Skeletal muscle satellite cell (primary cell): ENCODE data around the gene CLTC.

Source experiments
- H3K27me3 ChIP-seq: 2 replicates; pipeline ENCODE4 v1.7.0; 2013; ENCODE audit warnings: low read length; ENCODE audit not compliant: control insufficient read depth, insufficient read depth
- H3K36me3 ChIP-seq: 2 replicates; pipeline ENCODE4 v1.7.0; 2013; ENCODE audit warnings: mild to moderate bottlenecking, control low read depth, low read length; ENCODE audit not compliant: insufficient read depth
- H3K4me1 ChIP-seq: 2 replicates; pipeline ENCODE4 v1.7.0; 2013; ENCODE audit warnings: low read length; ENCODE audit not compliant: control insufficient read depth, insufficient read depth
- H3K4me2 ChIP-seq: 2 replicates; pipeline ENCODE4 v1.7.0; 2013; ENCODE audit warnings: mild to moderate bottlenecking, low read length
- H3K4me3 ChIP-seq: 2 replicates; pipeline ENCODE4 v1.7.0; 2013; ENCODE audit warnings: low read length
- H3K9ac ChIP-seq: 2 replicates; pipeline ENCODE4 v1.7.0; 2013; ENCODE audit warnings: mild to moderate bottlenecking, low read depth, low read length, moderate library complexity
- H3K9me3 ChIP-seq: replicated peaks from 2 replicates; pipeline ENCODE4 v1.7.0; 2013; ENCODE audit warnings: mild to moderate bottlenecking, control low read depth, low read length

CLTC gene

DNA sequence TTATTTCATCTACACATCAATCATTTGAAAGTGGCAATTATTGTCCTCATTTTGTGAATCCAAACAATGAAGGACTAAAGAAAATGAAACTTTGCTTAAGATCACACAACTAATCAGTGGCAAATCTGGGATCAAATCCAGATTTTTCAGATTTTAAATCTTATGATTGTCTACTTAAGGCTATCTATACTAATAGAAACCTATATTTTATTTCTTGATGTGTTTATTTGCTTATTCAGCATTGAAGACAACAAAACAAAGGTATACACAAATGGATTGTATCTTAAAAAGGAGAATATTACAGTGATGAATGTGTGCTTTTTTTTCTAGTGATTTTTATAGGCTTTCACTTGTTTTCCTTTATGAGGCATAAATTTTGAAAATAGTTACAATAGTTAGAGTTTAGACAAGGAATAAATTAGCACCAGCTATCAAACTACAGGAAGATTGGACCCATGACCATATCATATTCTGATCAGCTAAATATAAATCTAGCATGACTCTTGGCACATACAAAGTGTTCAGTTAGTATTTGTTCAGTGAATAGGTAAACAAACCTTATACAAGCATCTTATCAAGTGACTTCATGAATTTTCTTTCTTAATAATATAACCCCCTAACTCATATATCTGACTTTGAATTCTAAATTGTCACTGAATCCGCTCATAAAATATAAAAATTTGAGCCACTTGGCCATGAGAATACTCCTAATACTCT is 108.3 kb downstream of the CLTC start:
- Histone ChIP-seq H3K4me3 (no peak overlapping the region), H3K36me3 (peaks cover 9% of the 10 kb centered on the region), H3K9me3 (no peaks in the 10 kb centered on the region), H3K4me2 (no peak overlapping the region), H3K9ac (no peak overlapping the region), H3K27me3 (no peaks in the 10 kb centered on the region), H3K4me1 (no peaks in the 10 kb centered on the region)

DNA sequence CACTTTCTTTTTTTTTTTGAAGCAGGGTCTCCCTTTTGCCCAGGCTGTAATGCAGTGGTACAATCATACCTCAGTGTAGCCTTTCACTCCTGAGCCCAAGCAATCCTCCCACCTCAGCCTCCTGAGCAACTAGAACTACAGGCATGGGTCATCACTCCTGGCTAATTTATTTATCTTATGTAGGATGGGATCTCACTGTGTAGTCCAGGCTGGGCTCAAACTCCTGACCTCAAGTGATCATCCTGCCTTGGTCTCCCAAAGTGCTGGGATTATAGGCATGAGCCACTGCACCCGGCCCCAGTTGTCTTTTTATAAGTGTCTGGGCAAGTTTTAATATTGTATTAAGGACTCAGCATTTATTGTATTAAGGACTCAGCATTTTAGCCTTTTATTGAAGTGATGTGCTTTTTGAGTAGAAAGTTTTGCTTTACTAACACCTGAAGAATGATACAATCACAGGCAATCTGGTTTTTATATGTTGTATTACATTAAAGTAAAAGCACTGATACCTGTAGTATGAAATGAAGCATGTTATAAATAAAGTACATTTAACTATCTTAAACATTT is 110.7 kb downstream of the CLTC start:
- no peaks in the 10 kb centered on the region for H3K27me3 ChIP-seq
- no peaks in the 10 kb centered on the region for H3K9me3 ChIP-seq
- H3K4me3 ChIP-seq = no peak overlapping the region
- peaks cover 10% of the 10 kb centered on the region for H3K36me3 ChIP-seq
- no peak overlapping the region for H3K9ac ChIP-seq
- H3K4me2 ChIP-seq = no peak overlapping the region
- no peaks in the 10 kb centered on the region for H3K4me1 ChIP-seq

DNA sequence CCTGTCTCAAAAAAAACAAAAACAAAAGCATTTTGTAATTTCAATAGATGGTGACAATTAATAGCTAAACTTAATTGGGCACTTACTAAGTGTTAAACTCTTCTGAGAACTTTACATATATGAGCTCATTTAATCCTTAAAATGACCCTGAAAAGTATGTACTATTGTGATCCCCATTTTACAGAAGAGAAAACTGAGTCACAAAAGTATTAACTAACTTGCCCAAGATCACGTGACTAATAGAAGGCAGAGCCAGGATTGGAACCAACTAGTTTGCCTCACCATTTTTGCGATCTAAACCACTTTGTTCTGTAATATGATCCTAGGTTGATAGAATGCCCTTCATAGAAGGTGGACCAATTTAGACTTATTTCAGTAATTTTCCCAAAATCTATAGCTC is 114.0 kb downstream of the CLTC start:
- Histone ChIP-seq H3K9me3 (no peaks in the 10 kb centered on the region), H3K4me2 (no peak overlapping the region), H3K27me3 (no peaks in the 10 kb centered on the region), H3K4me3 (no peak overlapping the region), H3K9ac (no peak overlapping the region), H3K36me3 (peaks cover 12% of the 10 kb centered on the region), H3K4me1 (no peaks in the 10 kb centered on the region)

DNA sequence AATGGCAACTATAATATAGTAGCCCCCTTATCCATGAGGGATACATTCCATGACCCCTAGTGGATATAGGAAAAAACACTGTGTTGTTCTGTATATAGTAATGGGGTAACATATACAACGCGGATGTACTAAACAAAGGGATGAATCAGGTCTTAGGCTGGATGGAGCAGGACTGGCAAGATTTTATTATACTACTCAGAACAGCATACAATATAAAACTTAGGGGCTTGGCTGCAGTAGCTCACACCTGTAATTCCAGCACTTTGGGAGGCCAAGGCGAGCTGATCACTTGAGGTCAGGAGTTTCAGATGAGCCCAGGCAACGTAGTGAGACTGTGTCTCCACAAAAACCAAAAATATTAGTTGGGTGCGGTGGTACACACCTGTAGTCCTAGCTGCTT is 114.5 kb downstream of the CLTC start:
- Histone ChIP-seq H3K9me3 (no peaks in the 10 kb centered on the region), H3K36me3 (peaks cover 14% of the 10 kb centered on the region), H3K4me2 (no peak overlapping the region), H3K27me3 (no peaks in the 10 kb centered on the region), H3K9ac (no peak overlapping the region), H3K4me1 (no peaks in the 10 kb centered on the region), H3K4me3 (no peak overlapping the region)

DNA sequence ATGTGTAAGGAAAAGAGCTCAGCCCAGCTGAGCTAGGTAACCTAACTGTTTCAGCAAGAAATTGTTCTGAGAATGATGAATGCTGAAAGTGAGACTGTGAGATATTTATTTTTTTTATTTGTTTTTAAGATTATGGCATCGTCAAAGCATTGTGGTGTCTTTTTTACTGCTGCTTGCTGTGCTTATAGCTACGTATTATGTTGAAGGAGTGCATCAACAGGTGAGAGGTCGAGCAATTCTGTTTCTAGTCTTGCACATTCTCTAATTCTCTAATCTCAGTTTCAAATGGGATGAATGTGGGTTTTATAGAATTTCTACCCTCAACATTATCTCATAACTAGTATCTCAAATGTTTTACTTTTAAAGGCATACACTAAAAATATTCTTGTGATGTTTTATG is 117.6 kb downstream of the CLTC start:
- Histone ChIP-seq H3K9ac (no peak overlapping the region), H3K4me1 (no peaks in the 10 kb centered on the region), H3K4me3 (no peak overlapping the region), H3K9me3 (no peaks in the 10 kb centered on the region), H3K4me2 (no peak overlapping the region), H3K27me3 (no peaks in the 10 kb centered on the region), H3K36me3 (peaks cover 9% of the 10 kb centered on the region)

DNA sequence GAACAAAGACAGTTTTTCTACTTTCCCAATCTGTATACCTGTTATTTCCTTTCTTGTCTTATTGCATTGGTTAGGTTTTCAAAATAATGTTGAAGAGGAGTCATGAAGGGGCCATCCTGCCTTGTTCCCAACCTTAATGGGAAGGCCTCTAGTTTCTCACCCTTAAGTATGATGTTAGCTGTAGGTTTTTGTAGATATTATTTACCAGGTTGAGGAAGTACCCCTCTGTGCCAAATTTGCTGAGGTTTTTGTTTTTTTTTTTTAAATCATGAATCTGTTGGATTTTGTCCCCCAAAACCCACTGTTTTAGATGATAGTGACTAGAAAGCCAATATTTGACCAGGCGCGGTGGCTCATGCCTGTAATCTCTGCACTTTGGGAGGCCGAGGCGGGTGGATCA is 124.1 kb downstream of the CLTC start:
- H3K27me3 ChIP-seq = no peaks in the 10 kb centered on the region
- H3K4me2 ChIP-seq = no peak overlapping the region
- H3K36me3 ChIP-seq = peaks cover 7% of the 10 kb centered on the region
- H3K9me3 ChIP-seq = no peaks in the 10 kb centered on the region
- H3K4me3 ChIP-seq = no peak overlapping the region
- H3K4me1 ChIP-seq = no peaks in the 10 kb centered on the region
- H3K9ac ChIP-seq = no peak overlapping the region

DNA sequence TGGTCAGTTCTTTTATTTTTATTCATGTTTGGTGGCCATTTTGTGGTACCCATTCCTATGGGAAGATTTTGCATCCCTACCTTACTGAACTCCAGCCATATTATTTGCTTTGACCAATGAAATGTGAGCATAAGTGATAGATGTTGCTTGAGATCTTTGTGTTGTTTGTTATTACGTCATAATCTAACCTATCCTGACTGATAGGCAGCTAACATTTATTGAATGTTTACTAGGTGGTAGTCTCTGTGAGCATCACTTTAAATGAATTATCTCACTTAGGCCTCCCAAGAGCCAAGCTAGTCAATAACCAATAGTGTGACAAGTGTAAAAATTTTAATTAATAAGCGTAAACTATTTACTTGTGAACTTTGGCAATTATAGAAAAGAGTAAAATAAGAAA is 125.3 kb downstream of the CLTC start:
- Histone ChIP-seq H3K9ac (no peak overlapping the region), H3K36me3 (peaks cover 6% of the 10 kb centered on the region), H3K4me1 (no peaks in the 10 kb centered on the region), H3K4me3 (no peak overlapping the region), H3K27me3 (no peaks in the 10 kb centered on the region), H3K9me3 (no peaks in the 10 kb centered on the region), H3K4me2 (no peak overlapping the region)
